Measurements from ENCODE around the gene THBD.

DNA sequence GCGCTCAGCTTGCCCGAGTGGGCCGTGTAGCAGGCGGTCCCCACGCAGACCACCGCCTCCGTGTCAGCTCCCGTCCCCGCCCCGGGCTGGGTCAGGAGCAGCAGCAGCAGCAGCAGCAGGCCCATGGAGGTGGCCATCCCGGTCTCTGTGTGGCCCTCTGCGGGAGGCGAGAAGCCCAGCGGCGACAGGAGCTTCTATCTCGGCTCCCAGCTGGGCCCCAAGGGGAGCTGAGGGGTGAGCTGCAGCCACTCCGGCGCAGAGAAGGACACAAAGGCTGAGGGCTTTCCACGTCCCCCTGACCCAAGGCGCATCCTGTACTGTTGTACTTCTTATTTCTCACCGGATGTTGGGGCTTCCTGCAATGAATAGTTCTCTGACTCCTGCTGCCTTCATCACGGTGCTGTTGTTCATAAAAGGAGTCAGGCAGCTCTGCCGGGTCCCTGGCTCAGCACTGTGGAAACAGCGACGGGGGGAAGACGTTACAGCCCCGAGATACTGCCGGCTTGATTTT, 36.6 kb upstream of the THBD start, which contains the start of gene CD93:
- peak; percentile 55 for TF ChIP-seq POLR2A (IDR thresholded peaks at IDR 0.05)
- TF ChIP-seq, protein P1, sequence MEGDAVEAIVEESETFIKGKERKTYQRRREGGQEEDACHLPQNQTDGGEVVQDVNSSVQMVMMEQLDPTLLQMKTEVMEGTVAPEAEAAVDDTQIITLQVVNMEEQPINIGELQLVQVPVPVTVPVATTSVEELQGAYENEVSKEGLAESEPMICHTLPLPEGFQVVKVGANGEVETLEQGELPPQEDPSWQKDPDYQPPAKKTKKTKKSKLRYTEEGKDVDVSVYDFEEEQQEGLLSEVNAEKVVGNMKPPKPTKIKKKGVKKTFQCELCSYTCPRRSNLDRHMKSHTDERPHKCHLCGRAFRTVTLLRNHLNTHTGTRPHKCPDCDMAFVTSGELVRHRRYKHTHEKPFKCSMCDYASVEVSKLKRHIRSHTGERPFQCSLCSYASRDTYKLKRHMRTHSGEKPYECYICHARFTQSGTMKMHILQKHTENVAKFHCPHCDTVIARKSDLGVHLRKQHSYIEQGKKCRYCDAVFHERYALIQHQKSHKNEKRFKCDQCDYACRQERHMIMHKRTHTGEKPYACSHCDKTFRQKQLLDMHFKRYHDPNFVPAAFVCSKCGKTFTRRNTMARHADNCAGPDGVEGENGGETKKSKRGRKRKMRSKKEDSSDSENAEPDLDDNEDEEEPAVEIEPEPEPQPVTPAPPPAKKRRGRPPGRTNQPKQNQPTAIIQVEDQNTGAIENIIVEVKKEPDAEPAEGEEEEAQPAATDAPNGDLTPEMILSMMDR (IDR thresholded peaks at IDR 0.05) = no peak

All from right lobe of liver (tissue), 4 donors.